Naive B cell (primary cell): ENCODE data around the gene RAMP3. TPM values are rescaled to one million over a fixed set of nuclear protein-coding genes. Genes with fewer than 3 reads are reported as not detected.
"Not testable (repeated sequence)": the region's sequence is repeated elsewhere in the genome, so short reads cannot be mapped to it uniquely, and the experiment has no call there.

ENCODE experiments used
- ATAC-seq, 2 donors: fragments of 150-1000 bp; cut with Tn5 transposase; 2 replicates each; pipeline ENCODE4 v1.10.0; 2021; ENCODE audit warnings: low read depth in 2 of 2, mild to moderate bottlenecking in 2 of 2, moderate library complexity in 2 of 2
- DNase-seq: peaks from one replicate; pipeline ENCODE4 v3.0.0; 2022
- H3K27ac Mint-ChIP-seq, 6 donors: one replicate each; pipeline ENCODE4 v1.8.0; 2020 to 2022; ENCODE audit warnings: mild to moderate bottlenecking in 6 of 6, mixed read lengths in 6 of 6, moderate library complexity in 5 of 6, inconsistent platforms in 2 of 6
- H3K27me3 Mint-ChIP-seq, 3 donors: one replicate each; pipeline ENCODE4 v1.8.0; 2021 to 2022; ENCODE audit warnings: mixed read lengths in 3 of 3, mild to moderate bottlenecking in 1 of 3
- H3K36me3 Mint-ChIP-seq, 2 donors: one replicate each; pipeline ENCODE4 v1.8.0; 2020 to 2022; ENCODE audit warnings: mixed read lengths in 2 of 2, inconsistent platforms in 1 of 2, mild to moderate bottlenecking in 1 of 2
- H3K4me1 Mint-ChIP-seq, 3 donors: one replicate each; pipeline ENCODE4 v1.8.0; 2020 to 2022; ENCODE audit warnings: mixed read lengths in 3 of 3, inconsistent platforms in 1 of 3, mild to moderate bottlenecking in 1 of 3, moderate library complexity in 1 of 3
- H3K4me3 Mint-ChIP-seq, 8 donors: one replicate each; pipeline ENCODE4 v1.8.0; 2020 to 2022; ENCODE audit warnings: mild to moderate bottlenecking in 8 of 8, mixed read lengths in 8 of 8, moderate library complexity in 8 of 8, inconsistent platforms in 2 of 8
- H3K9me3 Mint-ChIP-seq, 7 donors: one replicate each; pipeline ENCODE4 v1.8.0; 2020 to 2022; ENCODE audit warnings: mixed read lengths in 7 of 7, mild to moderate bottlenecking in 5 of 7, inconsistent platforms in 2 of 7, moderate library complexity in 1 of 7
- polyA plus RNA-seq, 6 donors: library from polyadenylated mRNA; unstranded; fragments of 300-500 nt; fragmentation: Illumina TruSeq; gene quantifications; one replicate each; pipeline ENCODE4 v1.2.3, GENCODE V29; 2021; ENCODE audit warnings: low read depth in 6 of 6

Gene RAMP3
- polyA plus RNA-seq, 6 donors from 2014 or later = not detected

GRCh38 chr7:45138433-45139267, 18.9 kb upstream of the RAMP3 start:
- H3K27me3 Mint-ChIP-seq = peaks cover 0 to 6% (median 5%) of the 10 kb centered on the region in 3 donors
- peak overlapping the region in 1 of 8 donors; percentile 39 for H3K4me3 Mint-ChIP-seq
- H3K4me1 Mint-ChIP-seq = peaks cover 18 to 33% (median 25%) of the 10 kb centered on the region in 3 donors
- no peak for ATAC-seq
- DNase-seq = no peak
- no peaks in the 10 kb centered on the region for H3K9me3 Mint-ChIP-seq
- H3K27ac Mint-ChIP-seq = peak overlapping the region in 5 of 6 donors; percentile 19 to 94 (median 76)
- no peaks in the 10 kb centered on the region for H3K36me3 Mint-ChIP-seq

GRCh38 chr7:45140827-45141226, 16.8 kb upstream of the RAMP3 start:
- Mint-ChIP-seq H3K27ac (peak overlapping the region in 1 of 6 donors; percentile 17), H3K36me3 (no peaks in the 10 kb centered on the region), H3K9me3 (no peaks in the 10 kb centered on the region), H3K4me3 (no peak overlapping the region), H3K27me3 (peaks cover 5 to 24% (median 17%) of the 10 kb centered on the region in 3 donors), H3K4me1 (peaks cover 18 to 30% (median 25%) of the 10 kb centered on the region in 3 donors)
- DNase-seq (no peak), ATAC-seq (no peak)

GRCh38 chr7:45143616-45144015, 14.0 kb upstream of the RAMP3 start:
- ATAC-seq (no peak), DNase-seq (no peak)
- H3K27me3 Mint-ChIP-seq = peaks cover 9 to 40% (median 29%) of the 10 kb centered on the region in 3 donors
- no peaks in the 10 kb centered on the region for H3K36me3 Mint-ChIP-seq
- no peak overlapping the region for H3K27ac Mint-ChIP-seq
- H3K4me1 Mint-ChIP-seq = peaks cover 13 to 18% (median 14%) of the 10 kb centered on the region in 3 donors
- no peaks in the 10 kb centered on the region for H3K9me3 Mint-ChIP-seq
- H3K4me3 Mint-ChIP-seq = no peak overlapping the region

- Mint-ChIP-seq H3K4me1 (peaks cover 2 to 4% (median 3%) of the 10 kb centered on the region in 3 donors), H3K27ac (no peak overlapping the region), H3K4me3 (no peak overlapping the region), H3K27me3 (peaks cover 19 to 59% (median 43%) of the 10 kb centered on the region in 3 donors), H3K36me3 (no peaks in the 10 kb centered on the region), H3K9me3 (no peaks in the 10 kb centered on the region)
- ATAC-seq (no peak), DNase-seq (no peak)
These were observed 11.7 kb upstream of the RAMP3 start for GRCh38 chr7:45145881-45146280.

GRCh38 chr7:45146531-45147379, 10.8 kb upstream of the RAMP3 start:
- Mint-ChIP-seq H3K4me1 (no peaks in the 10 kb centered on the region), H3K9me3 (no peaks in the 10 kb centered on the region), H3K36me3 (no peaks in the 10 kb centered on the region), H3K27me3 (peaks cover 19 to 64% (median 47%) of the 10 kb centered on the region in 3 donors), H3K27ac (no peak overlapping the region), H3K4me3 (no peak overlapping the region)
- ATAC-seq (no peak), DNase-seq (no peak)

GRCh38 chr7:45147858-45148652, 9.5 kb upstream of the RAMP3 start:
- Mint-ChIP-seq H3K4me3 (no peak overlapping the region), H3K4me1 (no peaks in the 10 kb centered on the region), H3K9me3 (no peaks in the 10 kb centered on the region), H3K36me3 (no peaks in the 10 kb centered on the region), H3K27ac (peak overlapping the region in 1 of 6 donors; percentile 74), H3K27me3 (peaks cover 25 to 64% (median 56%) of the 10 kb centered on the region in 3 donors)
- DNase-seq (no peak), ATAC-seq (no peak)

- peaks cover 29 to 64% (median 54%) of the 10 kb centered on the region in 3 donors for H3K27me3 Mint-ChIP-seq
- H3K4me1 Mint-ChIP-seq = peaks cover 0 to 4% (median 0%) of the 10 kb centered on the region in 3 donors
- no peak for DNase-seq
- no peaks in the 10 kb centered on the region for H3K36me3 Mint-ChIP-seq
- H3K9me3 Mint-ChIP-seq = no peaks in the 10 kb centered on the region
- H3K4me3 Mint-ChIP-seq = no peak overlapping the region
- H3K27ac Mint-ChIP-seq = no peak overlapping the region
- no peak for ATAC-seq
These were observed 9.0 kb upstream of the RAMP3 start for GRCh38 chr7:45148653-45148973.

- Mint-ChIP-seq H3K9me3 (no peaks in the 10 kb centered on the region), H3K36me3 (no peaks in the 10 kb centered on the region), H3K4me1 (peaks cover 4 to 7% (median 4%) of the 10 kb centered on the region in 3 donors), H3K27ac (peak overlapping the region in 1 of 6 donors; percentile 15), H3K27me3 (peaks cover 26 to 57% (median 44%) of the 10 kb centered on the region in 3 donors), H3K4me3 (no peak overlapping the region)
- ATAC-seq (no peak), DNase-seq (no peak)
These were observed 8.0 kb upstream of the RAMP3 start for GRCh38 chr7:45149606-45150005.

GRCh38 chr7:45150199-45150598, 7.4 kb upstream of the RAMP3 start:
- Mint-ChIP-seq H3K9me3 (no peaks in the 10 kb centered on the region), H3K4me3 (no peak overlapping the region), H3K4me1 (peaks cover 5 to 10% (median 6%) of the 10 kb centered on the region in 3 donors), H3K27ac (no peak overlapping the region), H3K36me3 (no peaks in the 10 kb centered on the region), H3K27me3 (peaks cover 30 to 51% (median 41%) of the 10 kb centered on the region in 3 donors)
- ATAC-seq = no peak
- no peak for DNase-seq

- ATAC-seq (no peak), DNase-seq (no peak)
- no peaks in the 10 kb centered on the region for H3K36me3 Mint-ChIP-seq
- peak overlapping the region in 1 of 6 donors; percentile 89 for H3K27ac Mint-ChIP-seq
- H3K4me1 Mint-ChIP-seq = peaks cover 5 to 10% (median 6%) of the 10 kb centered on the region in 3 donors
- peaks cover 30 to 50% (median 47%) of the 10 kb centered on the region in 3 donors for H3K27me3 Mint-ChIP-seq
- H3K4me3 Mint-ChIP-seq = no peak overlapping the region
- H3K9me3 Mint-ChIP-seq = no peaks in the 10 kb centered on the region
These were observed 6.4 kb upstream of the RAMP3 start for GRCh38 chr7:45151131-45151684.

GRCh38 chr7:45151967-45152366, 5.6 kb upstream of the RAMP3 start:
- Mint-ChIP-seq H3K36me3 (no peaks in the 10 kb centered on the region), H3K27ac (no peak overlapping the region), H3K4me1 (peaks cover 7 to 14% (median 11%) of the 10 kb centered on the region in 3 donors), H3K27me3 (peaks cover 34 to 53% (median 49%) of the 10 kb centered on the region in 3 donors), H3K4me3 (no peak overlapping the region), H3K9me3 (no peaks in the 10 kb centered on the region)
- ATAC-seq (no peak), DNase-seq (no peak)

GRCh38 chr7:45153233-45153632, 4.4 kb upstream of the RAMP3 start:
- Mint-ChIP-seq H3K27ac (no peak overlapping the region), H3K4me1 (peaks cover 13 to 17% (median 14%) of the 10 kb centered on the region in 3 donors), H3K36me3 (no peaks in the 10 kb centered on the region), H3K9me3 (no peaks in the 10 kb centered on the region), H3K27me3 (peaks cover 31 to 52% (median 51%) of the 10 kb centered on the region in 3 donors), H3K4me3 (no peak overlapping the region)
- no peak for DNase-seq
- ATAC-seq = no peak

- H3K9me3 Mint-ChIP-seq, DNase-seq, ATAC-seq, H3K36me3 Mint-ChIP-seq, H3K4me3 Mint-ChIP-seq: not testable (repeated sequence)
- Mint-ChIP-seq H3K4me1 (peaks cover 14 to 18% (median 17%) of the 10 kb centered on the region in 3 donors), H3K27ac (peak overlapping the region in 1 of 6 donors; percentile 76), H3K27me3 (peaks cover 31 to 52% (median 51%) of the 10 kb centered on the region in 3 donors)
These were observed 3.7 kb upstream of the RAMP3 start for GRCh38 chr7:45153861-45154260.
